ENCODE data around the gene PDRG1. TPM values are rescaled to one million over a fixed set of nuclear protein-coding genes. Genes with fewer than 3 reads are reported as not detected.

The PDRG1 gene
- total RNA-seq, 1 donor from 2014 or later: 8.0 TPM

DNA sequence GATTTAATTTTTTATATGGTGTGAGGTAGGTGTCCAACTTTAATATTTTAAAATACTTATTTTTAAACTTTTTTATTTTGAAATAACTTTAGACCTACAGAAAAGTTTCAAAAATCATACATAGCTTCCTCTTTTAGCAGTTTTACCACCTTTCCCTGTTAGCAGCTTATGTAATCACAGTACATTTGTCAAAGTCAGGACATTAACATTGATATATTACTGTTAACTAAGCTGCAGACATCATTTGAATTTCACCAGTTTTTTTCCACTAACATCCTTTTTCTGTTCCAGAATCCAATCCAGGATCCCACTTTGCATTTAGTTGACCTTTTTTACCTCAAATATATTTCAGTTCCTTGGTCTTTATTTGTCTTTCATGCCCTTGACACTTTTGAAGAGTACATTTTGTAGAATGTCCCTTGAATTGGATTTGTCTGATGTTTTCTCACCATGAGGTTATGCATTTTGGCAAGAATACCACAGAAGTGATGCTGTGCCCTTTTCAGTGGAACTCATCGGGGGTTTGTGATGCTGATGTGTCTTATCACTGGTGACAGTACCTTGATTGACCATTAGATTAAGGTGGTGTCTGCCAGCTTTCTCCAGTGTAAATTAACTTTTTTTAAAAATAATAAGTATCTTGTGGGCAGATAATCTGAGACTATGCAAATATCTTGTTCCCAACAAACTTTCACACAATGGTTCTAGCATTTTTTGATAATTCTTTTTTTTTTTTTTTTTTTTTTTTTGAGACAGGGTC lies 48.0 kb downstream of the PDRG1 start:
- H3K4me3 ChIP-seq: no peak overlapping the region

DNA sequence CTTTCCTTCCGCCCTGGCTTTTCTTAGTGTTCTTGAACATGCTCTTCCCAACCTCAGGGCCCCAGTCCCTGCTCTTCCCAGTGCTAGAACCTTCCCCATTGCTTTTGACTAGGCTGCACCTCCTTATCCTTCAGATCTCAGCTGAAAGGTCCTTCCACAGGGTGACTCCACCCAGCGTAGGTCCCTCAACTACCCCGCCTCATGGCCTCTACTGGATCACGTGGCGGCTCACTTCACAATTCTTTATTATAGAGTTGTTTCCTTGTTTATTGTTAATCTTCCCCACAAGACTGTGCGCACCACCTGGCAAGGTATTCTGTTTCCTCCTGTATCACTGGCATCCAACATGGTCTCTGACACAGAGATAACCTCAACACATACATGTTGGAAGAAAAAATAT lies 50.2 kb downstream of the PDRG1 start:
- DNase-seq (peak; percentile 4), ATAC-seq (no peak)
- intact Hi-C loops (cut with DNase I): no loop called here
- TF ChIP-seq, protein P1, sequence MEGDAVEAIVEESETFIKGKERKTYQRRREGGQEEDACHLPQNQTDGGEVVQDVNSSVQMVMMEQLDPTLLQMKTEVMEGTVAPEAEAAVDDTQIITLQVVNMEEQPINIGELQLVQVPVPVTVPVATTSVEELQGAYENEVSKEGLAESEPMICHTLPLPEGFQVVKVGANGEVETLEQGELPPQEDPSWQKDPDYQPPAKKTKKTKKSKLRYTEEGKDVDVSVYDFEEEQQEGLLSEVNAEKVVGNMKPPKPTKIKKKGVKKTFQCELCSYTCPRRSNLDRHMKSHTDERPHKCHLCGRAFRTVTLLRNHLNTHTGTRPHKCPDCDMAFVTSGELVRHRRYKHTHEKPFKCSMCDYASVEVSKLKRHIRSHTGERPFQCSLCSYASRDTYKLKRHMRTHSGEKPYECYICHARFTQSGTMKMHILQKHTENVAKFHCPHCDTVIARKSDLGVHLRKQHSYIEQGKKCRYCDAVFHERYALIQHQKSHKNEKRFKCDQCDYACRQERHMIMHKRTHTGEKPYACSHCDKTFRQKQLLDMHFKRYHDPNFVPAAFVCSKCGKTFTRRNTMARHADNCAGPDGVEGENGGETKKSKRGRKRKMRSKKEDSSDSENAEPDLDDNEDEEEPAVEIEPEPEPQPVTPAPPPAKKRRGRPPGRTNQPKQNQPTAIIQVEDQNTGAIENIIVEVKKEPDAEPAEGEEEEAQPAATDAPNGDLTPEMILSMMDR (IDR thresholded peaks at IDR 0.05): no peak
- Histone ChIP-seq H3K27me3 (no peaks in the 10 kb centered on the region), H3K4me3 (no peak overlapping the region), H3K9me3 (no peaks in the 10 kb centered on the region), H3K27ac (no peak overlapping the region), H3K4me1 (no peaks in the 10 kb centered on the region), H3K36me3 (no peaks in the 10 kb centered on the region)

More for the DNA sequence above, 48.0 kb downstream of the PDRG1 start:
- Histone ChIP-seq H3K27me3 (no peaks in the 10 kb centered on the region), H3K4me1 (no peaks in the 10 kb centered on the region), H3K36me3 (no peaks in the 10 kb centered on the region), H3K9me3 (no peaks in the 10 kb centered on the region), H3K27ac (no peak overlapping the region)
- intact Hi-C loops (cut with DNase I): no loop called here
- TF ChIP-seq, protein P1 (IDR thresholded peaks at IDR 0.05): no peak
- DNase-seq (no peak), ATAC-seq (no peak)

DNA sequence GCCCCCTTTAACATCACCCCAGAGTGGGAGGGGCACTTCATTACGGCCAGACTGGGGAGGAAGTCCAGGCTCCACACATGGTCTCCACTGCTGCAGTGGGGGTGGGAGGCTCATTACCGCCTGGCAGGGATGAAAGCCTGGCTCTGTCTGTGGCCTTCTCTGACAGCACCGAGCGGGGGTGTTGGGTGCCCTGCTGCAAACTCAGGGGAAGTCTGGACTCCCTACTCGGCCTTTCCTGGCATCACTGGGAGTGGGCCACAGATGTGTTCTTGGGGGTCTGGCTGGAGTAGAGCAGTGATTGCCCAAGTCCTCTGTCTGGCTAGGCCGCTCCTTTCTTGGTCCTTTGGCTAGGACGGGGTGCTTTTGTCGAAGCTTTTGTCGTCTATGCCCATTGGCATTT lies 54.3 kb downstream of the PDRG1 start:
- H3K4me1 ChIP-seq: peaks cover 11% of the 10 kb centered on the region
- TF ChIP-seq, protein P1 (IDR thresholded peaks at IDR 0.05): no peak
- no peak for ATAC-seq
- no peaks in the 10 kb centered on the region for H3K27me3 ChIP-seq
- no peak overlapping the region for H3K27ac ChIP-seq
- no peak overlapping the region for H3K4me3 ChIP-seq
- DNase-seq: peak; percentile 34
- no peaks in the 10 kb centered on the region for H3K36me3 ChIP-seq
- intact Hi-C loops (cut with DNase I): no loop called here
- H3K9me3 ChIP-seq: no peaks in the 10 kb centered on the region

DNA sequence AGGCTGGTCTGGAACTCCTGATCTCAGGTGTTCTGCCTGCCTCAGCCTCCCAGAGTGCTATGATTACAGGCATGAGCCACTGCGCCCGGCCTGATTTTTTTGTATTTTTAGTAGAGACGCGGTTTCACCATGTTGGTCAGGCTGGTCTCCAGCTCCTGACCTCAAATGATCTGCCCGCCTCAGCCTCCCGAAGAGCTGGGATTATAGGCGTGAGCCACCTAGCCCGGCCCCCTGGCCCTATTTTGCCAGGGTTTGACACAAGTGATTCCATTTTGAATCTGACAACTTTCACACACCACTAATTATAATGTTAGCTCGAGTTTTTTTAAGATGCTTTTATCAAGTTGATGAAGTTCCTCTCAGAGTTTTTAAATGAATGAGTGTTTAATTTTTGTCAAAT lies 55.8 kb downstream of the PDRG1 start:
- no peaks in the 10 kb centered on the region for H3K9me3 ChIP-seq
- no peak overlapping the region for H3K4me3 ChIP-seq
- H3K36me3 ChIP-seq: no peaks in the 10 kb centered on the region
- ATAC-seq (no peak), DNase-seq (peak; percentile 26)
- peaks cover 11% of the 10 kb centered on the region for H3K4me1 ChIP-seq
- intact Hi-C loops (cut with DNase I): no loop called here
- no peak overlapping the region for H3K27ac ChIP-seq
- no peaks in the 10 kb centered on the region for H3K27me3 ChIP-seq
- TF ChIP-seq, protein P1 (IDR thresholded peaks at IDR 0.05): no peak

DNA sequence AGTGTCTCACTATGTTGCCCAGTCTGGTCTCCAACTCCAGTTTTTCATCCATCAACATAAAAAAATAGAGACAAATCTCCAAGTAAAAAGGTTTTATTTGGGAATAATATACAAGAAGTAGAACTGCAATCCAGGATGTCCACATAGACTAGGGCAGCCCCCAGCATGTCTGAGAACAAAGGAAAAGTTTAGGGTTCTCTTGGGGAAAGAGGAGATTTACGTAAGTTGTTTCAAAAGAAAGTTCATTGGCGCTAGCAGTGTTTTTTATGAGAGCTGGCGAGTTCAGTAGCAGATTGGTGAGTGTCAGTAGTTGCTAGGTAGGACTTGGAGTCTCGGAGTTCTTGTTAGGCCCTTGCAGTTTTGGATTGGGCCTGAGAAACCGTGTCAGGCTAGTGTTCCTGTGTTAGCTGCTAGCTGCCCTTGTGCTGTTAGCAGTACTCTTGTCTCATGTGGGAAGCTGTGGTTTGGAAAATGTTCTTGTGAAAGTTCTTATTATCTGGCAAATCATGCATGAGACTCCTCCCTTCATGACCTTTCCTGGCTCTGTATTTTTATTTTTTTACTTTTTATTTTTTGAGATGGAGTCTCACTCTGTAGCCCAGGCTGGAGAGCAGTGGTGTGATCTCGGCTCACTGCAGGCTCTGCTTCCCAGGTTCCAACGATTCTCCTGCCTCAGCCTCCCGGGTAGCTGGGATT lies 56.7 kb downstream of the PDRG1 start:
- intact Hi-C loops (cut with DNase I): no loop called here
- Histone ChIP-seq H3K9me3 (no peaks in the 10 kb centered on the region), H3K4me1 (peaks cover 11% of the 10 kb centered on the region), H3K27ac (peak overlapping the region; percentile 63), H3K4me3 (no peak overlapping the region), H3K27me3 (no peaks in the 10 kb centered on the region), H3K36me3 (no peaks in the 10 kb centered on the region)
- ATAC-seq: peak; percentile 99
- TF ChIP-seq, protein P1 (IDR thresholded peaks at IDR 0.05): no peak
- DNase-seq: peak; percentile 54

Other genes starting within 250 kb of the PDRG1 start
- 174 TPM for gene BCL2L1, start 229.2 kb downstream of the PDRG1 start, total RNA-seq
- gene TPX2, start 212.8 kb downstream of the PDRG1 start, total RNA-seq: 1.6 TPM
- not detected for gene MYLK2, start 132.7 kb downstream of the PDRG1 start, total RNA-seq
- gene FOXS1, start 106.4 kb downstream of the PDRG1 start, total RNA-seq: 3.3 TPM
- 2.4 TPM for gene DUSP15, start 81.5 kb downstream of the PDRG1 start, total RNA-seq
- 0.49 TPM for gene TTLL9, start 81.4 kb downstream of the PDRG1 start, total RNA-seq
- gene XKR7, start 16.1 kb upstream of the PDRG1 start, total RNA-seq: 0.09 TPM
- 23.2 TPM for gene CCM2L, start 58.4 kb upstream of the PDRG1 start, total RNA-seq
- 49.0 TPM for gene HCK, start 100.2 kb upstream of the PDRG1 start, total RNA-seq
- gene TM9SF4, start 157.7 kb upstream of the PDRG1 start, total RNA-seq: 49.2 TPM

All from upper lobe of right lung (tissue), 1 donor.